ENCODE results near the gene PPHLN1. TPM values are rescaled to one million over a fixed set of nuclear protein-coding genes. Genes with fewer than 3 reads are reported as not detected.

Gene PPHLN1
- total and polyA plus RNA-seq, 12 donors = 15.4 to 41.8 (median 32.1) TPM

- Histone ChIP-seq H3K4me3 (no peak overlapping the region), H3K27ac (no peak overlapping the region), H3K9me3 (peaks cover 0 to 6% (median 0%) of the 10 kb centered on the region in 11 donors), H3K36me3 (peaks cover 0 to 15% (median 0%) of the 10 kb centered on the region in 9 donors), H3K4me1 (no peaks in the 10 kb centered on the region), H3K27me3 (no peaks in the 10 kb centered on the region)
- DNase-seq = no peak
- no peak for TF ChIP-seq CTCF (IDR thresholded peaks at IDR 0.05)
- ATAC-seq = no peak
- intact Hi-C loops (cut with DNase I) = no loop called here
- WGBS, 2 donors = 95 to 98% methylated on average over 3 of the region's 3 CpGs
Measured at GRCh38 chr12:42306297-42306696, 19.7 kb upstream of the PPHLN1 start.

GRCh38 chr12:42308390-42308789, 17.6 kb upstream of the PPHLN1 start:
- no peak for ATAC-seq
- Histone ChIP-seq H3K9me3 (no peaks in the 10 kb centered on the region), H3K27ac (no peak overlapping the region), H3K36me3 (peaks cover 0 to 36% (median 12%) of the 10 kb centered on the region in 9 donors), H3K27me3 (no peaks in the 10 kb centered on the region), H3K4me3 (no peak overlapping the region), H3K4me1 (no peaks in the 10 kb centered on the region)
- 98 to 100% methylated on average over 2 of the region's 2 CpGs for WGBS, 2 donors
- DNase-seq = no peak
- intact Hi-C loops (cut with DNase I) = no loop called here
- no peak for TF ChIP-seq CTCF (IDR thresholded peaks at IDR 0.05)

- H3K27ac ChIP-seq = no peak overlapping the region
- no peak for ATAC-seq
- no peaks in the 10 kb centered on the region for H3K9me3 ChIP-seq
- intact Hi-C loops (cut with DNase I) = loop anchor here in 1 of 10 donors (10.0 kb wide), 1 partner anchor 65 kb away; no protein-coding TSS in a partner anchor
- H3K36me3 ChIP-seq = peaks cover 0 to 51% (median 15%) of the 10 kb centered on the region in 9 donors
- H3K4me3 ChIP-seq = no peak overlapping the region
- no peaks in the 10 kb centered on the region for H3K27me3 ChIP-seq
- no peak for DNase-seq
- WGBS, 2 donors = 90 to 91% methylated on average over 6 of the region's 6 CpGs
- TF ChIP-seq CTCF (IDR thresholded peaks at IDR 0.05) = no peak
- peaks cover 0 to 5% (median 0%) of the 10 kb centered on the region in 9 donors for H3K4me1 ChIP-seq
Measured at GRCh38 chr12:42309996-42310395, 16.0 kb upstream of the PPHLN1 start.

- DNase-seq (no peak), ATAC-seq (peak in 3 of 8 donors; percentile 52 to 57 (median 55))
- Histone ChIP-seq H3K36me3 (peaks cover 0 to 95% (median 22%) of the 10 kb centered on the region in 9 donors), H3K9me3 (no peaks in the 10 kb centered on the region), H3K4me1 (peaks cover 0 to 5% (median 0%) of the 10 kb centered on the region in 9 donors), H3K27me3 (no peaks in the 10 kb centered on the region), H3K4me3 (no peak overlapping the region), H3K27ac (no peak overlapping the region)
- no peak for TF ChIP-seq CTCF (IDR thresholded peaks at IDR 0.05)
- WGBS, 2 donors = 76 to 88% methylated on average over 2 of the region's 2 CpGs
- intact Hi-C loops (cut with DNase I) = loop anchor here in 1 of 10 donors (10.0 kb wide), 1 partner anchor 70 kb away; no protein-coding TSS in a partner anchor
Measured at GRCh38 chr12:42315108-42315507, 10.9 kb upstream of the PPHLN1 start.

Measured in heart right ventricle (tissue), 16 donors.